Mesenchymal stem cell (in vitro differentiated cells and primary cell): ENCODE measurements around the gene SEC22A.

Experiments
- DNase-seq: peaks from one replicate; pipeline ENCODE4 v3.0.0-alpha.2; 2013
- H2AFZ ChIP-seq: one replicate; pipeline ENCODE4 v1.6.1; 2013; ENCODE audit warnings: low read depth, mild to moderate bottlenecking, control low read depth, inconsistent platforms, low read length, moderate library complexity
- H2AK5ac ChIP-seq: 2 replicates; pipeline ENCODE4 v1.6.1; 2013; ENCODE audit warnings: low read length, moderate library complexity, mild to moderate bottlenecking, inconsistent platforms; ENCODE audit not compliant: severe bottlenecking
- H2BK120ac ChIP-seq: one replicate; pipeline ENCODE4 v1.6.1; 2013; ENCODE audit warnings: low read depth, mild to moderate bottlenecking, inconsistent platforms, low read length, moderate library complexity
- H2BK12ac ChIP-seq, 2 experiments: one replicate each; pipeline ENCODE4 v1.6.1; 2013; ENCODE audit warnings: inconsistent platforms in 2 of 2, low read length in 2 of 2, mild to moderate bottlenecking in 2 of 2, moderate library complexity in 2 of 2, control low read depth in 1 of 2
- H2BK15ac ChIP-seq: one replicate; pipeline ENCODE4 v1.6.1; 2013; ENCODE audit warnings: mild to moderate bottlenecking, low read depth, inconsistent platforms; ENCODE audit not compliant: poor library complexity, severe bottlenecking
- H2BK5ac ChIP-seq: 2 replicates; pipeline ENCODE4 v1.6.1; 2013; ENCODE audit warnings: low read depth, mild to moderate bottlenecking, low read length, control low read depth, inconsistent platforms; ENCODE audit not compliant: poor library complexity, severe bottlenecking
- H3K14ac ChIP-seq, 2 experiments: one replicate each; pipeline ENCODE4 v1.6.1; 2013; ENCODE audit warnings: inconsistent platforms in 2 of 2, low read length in 2 of 2, control low read depth in 1 of 2, mild to moderate bottlenecking in 1 of 2, moderate library complexity in 1 of 2
- H3K18ac ChIP-seq, 2 experiments: one replicate each; pipeline ENCODE4 v1.6.1; 2013; ENCODE audit warnings: inconsistent platforms in 2 of 2, low read length in 2 of 2, control low read depth in 1 of 2, low read depth in 1 of 2, mild to moderate bottlenecking in 1 of 2
- H3K23ac ChIP-seq, 2 experiments: one replicate each; pipeline ENCODE4 v1.6.1; 2013; ENCODE audit warnings: inconsistent platforms in 2 of 2, low read length in 2 of 2, mild to moderate bottlenecking in 2 of 2, moderate library complexity in 2 of 2, control low read depth in 1 of 2
- H3K27ac ChIP-seq: 2 replicates; pipeline ENCODE4 v1.5.1; 2013; ENCODE audit warnings: mild to moderate bottlenecking, moderate library complexity, low read length, control low read depth, inconsistent platforms; ENCODE audit not compliant: poor library complexity, severe bottlenecking
- H3K27me3 ChIP-seq, 2 experiments: 2 replicates each; pipeline versions ENCODE4 v1.6.1 to v1.7.0; 2013; ENCODE audit warnings: low read length in 2 of 2, mild to moderate bottlenecking in 2 of 2, moderate library complexity in 2 of 2, control low read depth in 1 of 2, inconsistent platforms in 1 of 2; ENCODE audit not compliant: control insufficient read depth in 1 of 2, insufficient read depth in 1 of 2
- H3K36me3 ChIP-seq, 2 experiments: 2 replicates each; pipeline versions ENCODE4 v1.6.1 to v1.7.0; 2013; ENCODE audit warnings: low read length in 2 of 2, control low read depth in 1 of 2, inconsistent platforms in 1 of 2, low read depth in 1 of 2, mild to moderate bottlenecking in 1 of 2; ENCODE audit not compliant: insufficient read depth in 2 of 2, control insufficient read depth in 1 of 2
- H3K4ac ChIP-seq, 2 experiments: one replicate each; pipeline ENCODE4 v1.6.1; 2013; ENCODE audit warnings: inconsistent platforms in 2 of 2, low read length in 2 of 2, mild to moderate bottlenecking in 2 of 2, moderate library complexity in 2 of 2, control low read depth in 1 of 2, low read depth in 1 of 2
- H3K4me1 ChIP-seq: 2 replicates; pipeline ENCODE4 v1.6.1; 2013; ENCODE audit warnings: low read depth, low read length, control low read depth; ENCODE audit not compliant: control insufficient read depth, insufficient read depth
- H3K4me2 ChIP-seq: 2 replicates; pipeline ENCODE4 v1.6.1; 2013; ENCODE audit warnings: low read length, mild to moderate bottlenecking, inconsistent platforms; ENCODE audit not compliant: poor library complexity, severe bottlenecking
- H3K4me3 ChIP-seq, 2 experiments: 2 replicates each; pipeline versions ENCODE4 v1.5.1 to v1.7.0; 2013; ENCODE audit warnings: low read length in 2 of 2, mild to moderate bottlenecking in 2 of 2, control low read depth in 1 of 2, low read depth in 1 of 2; ENCODE audit not compliant: insufficient read depth in 1 of 2
- H3K79me1 ChIP-seq: replicated peaks from 2 replicates; pipeline ENCODE4 v1.6.1; 2013; ENCODE audit warnings: mild to moderate bottlenecking, control low read depth, low read length, inconsistent platforms; ENCODE audit not compliant: poor library complexity, severe bottlenecking
- H3K9ac ChIP-seq: 2 replicates; pipeline ENCODE4 v1.7.0; 2013; ENCODE audit warnings: mild to moderate bottlenecking, low read length, moderate library complexity
- H3K9me3 ChIP-seq: 2 replicates; pipeline ENCODE4 v1.7.0; 2013; ENCODE audit warnings: mild to moderate bottlenecking, low read length; ENCODE audit not compliant: control insufficient read depth
- H4K8ac ChIP-seq: one replicate; pipeline ENCODE4 v1.6.1; 2013; ENCODE audit warnings: inconsistent platforms, mild to moderate bottlenecking, low read length, moderate library complexity
- H4K91ac ChIP-seq: one replicate; pipeline ENCODE4 v1.6.1; 2013; ENCODE audit warnings: mild to moderate bottlenecking, low read length, inconsistent platforms
- WGBS: methylation state at CpG from one replicate; pipeline ENCODE4 v1.1.7; 2013; ENCODE audit warnings: mixed read lengths; 5-methylcytosine and 5-hydroxymethylcytosine counted together

The SEC22A gene

GRCh38 chr3:123287051-123287961 lies 85.6 kb downstream of the SEC22A start:
- Histone ChIP-seq H2BK5ac (no peak overlapping the region), H3K79me1 (no peaks in the 10 kb centered on the region), H4K91ac (no peak overlapping the region), H3K9me3 (no peaks in the 10 kb centered on the region), H3K23ac (no peak overlapping the region), H2BK120ac (no peak overlapping the region), H3K4me1 (no peaks in the 10 kb centered on the region), H2AFZ (no peak overlapping the region), H3K27ac (no peak overlapping the region), H3K4ac (no peak overlapping the region), H2AK5ac (no peak overlapping the region), H3K36me3 (no peaks in the 10 kb centered on the region), H2BK12ac (no peak overlapping the region), H3K9ac (no peak overlapping the region), H3K18ac (no peak overlapping the region), H3K4me3 (no peak overlapping the region), H3K14ac (no peak overlapping the region), H3K4me2 (no peak overlapping the region), H3K27me3 (peaks cover 17 to 22% of the 10 kb centered on the region in 2 experiments), H4K8ac (no peak overlapping the region), H2BK15ac (no peak overlapping the region)
- 88% methylated on average over 14 of the region's 14 CpGs for WGBS
- no peak for DNase-seq

- no peak overlapping the region for H3K14ac ChIP-seq
- peaks cover 22 to 28% of the 10 kb centered on the region in 2 experiments for H3K27me3 ChIP-seq
- H2AFZ ChIP-seq: no peak overlapping the region
- no peaks in the 10 kb centered on the region for H3K36me3 ChIP-seq
- no peak overlapping the region for H3K9ac ChIP-seq
- no peaks in the 10 kb centered on the region for H3K9me3 ChIP-seq
- H3K18ac ChIP-seq: no peak overlapping the region
- H4K91ac ChIP-seq: no peak overlapping the region
- H3K27ac ChIP-seq: no peak overlapping the region
- H2BK120ac ChIP-seq: no peak overlapping the region
- no peak overlapping the region for H4K8ac ChIP-seq
- H2AK5ac ChIP-seq: no peak overlapping the region
- H2BK12ac ChIP-seq: no peak overlapping the region
- 70% methylated on average over 6 of the region's 6 CpGs for WGBS
- no peak overlapping the region for H3K23ac ChIP-seq
- no peak overlapping the region for H3K4me3 ChIP-seq
- H2BK5ac ChIP-seq: no peak overlapping the region
- H3K4me1 ChIP-seq: no peaks in the 10 kb centered on the region
- H3K4me2 ChIP-seq: no peak overlapping the region
- DNase-seq: no peak
- no peak overlapping the region for H3K4ac ChIP-seq
- no peak overlapping the region for H2BK15ac ChIP-seq
- no peaks in the 10 kb centered on the region for H3K79me1 ChIP-seq
These were observed 86.2 kb downstream of the SEC22A start for GRCh38 chr3:123287962-123288302.

- no peaks in the 10 kb centered on the region for H3K9me3 ChIP-seq
- no peak overlapping the region for H3K27ac ChIP-seq
These were observed 87.8 kb downstream of the SEC22A start for GRCh38 chr3:123289391-123290106.

More at GRCh38 chr3:123289391-123290106, 87.8 kb downstream of the SEC22A start:
- DNase-seq: no peak
- Histone ChIP-seq H3K18ac (no peak overlapping the region), H3K9ac (no peak overlapping the region), H3K4me1 (no peaks in the 10 kb centered on the region), H3K79me1 (no peaks in the 10 kb centered on the region), H2AFZ (no peak overlapping the region), H2BK12ac (no peak overlapping the region), H3K36me3 (no peaks in the 10 kb centered on the region), H3K23ac (no peak overlapping the region), H2BK5ac (no peak overlapping the region), H4K91ac (no peak overlapping the region), H3K4me2 (no peak overlapping the region), H4K8ac (no peak overlapping the region), H3K27me3 (peaks cover 34% of the 10 kb centered on the region in 2 experiments), H2AK5ac (no peak overlapping the region), H2BK15ac (no peak overlapping the region), H3K14ac (peak overlapping the region in 1 of 2 experiments; percentile 49), H2BK120ac (no peak overlapping the region), H3K4ac (no peak overlapping the region), H3K4me3 (no peak overlapping the region)
- WGBS: 90% methylated on average over 20 of the region's 20 CpGs
